Kidney (tissue), 14 donors: Measurements from ENCODE around the gene DIP2A. TPM values are rescaled to one million over a fixed set of nuclear protein-coding genes. Genes with fewer than 3 reads are reported as not detected.

Experiments
- DNase-seq, 5 donors: peaks; one replicate each; pipeline ENCODE4 v3.0.0-alpha.2; 2013 to 2020
- FAIRE-seq: peaks from 2 replicates; lab custom pipeline; 2012; peaks lifted over from hg19 to GRCh38; lab: Jason Lieb, UNC
- H3K27ac ChIP-seq, 2 donors: one replicate each; pipeline ENCODE4 v1.7.0; 2013; ENCODE audit warnings: low read depth in 2 of 2, low read length in 2 of 2, inconsistent platforms in 1 of 2
- H3K27me3 ChIP-seq: one replicate; pipeline ENCODE4 v1.7.1; 2013; ENCODE audit warnings: low read length, inconsistent platforms; ENCODE audit not compliant: control insufficient read depth, insufficient read depth
- H3K36me3 ChIP-seq, 3 donors: one replicate each; pipeline versions ENCODE4 v1.7.0 to v1.7.1; 2013; ENCODE audit warnings: low read length in 3 of 3, control low read depth in 1 of 3, inconsistent platforms in 1 of 3; ENCODE audit not compliant: insufficient read depth in 3 of 3, control insufficient read depth in 2 of 3
- H3K4me1 ChIP-seq, 3 donors: one replicate each; pipeline versions ENCODE4 v1.7.0 to v1.7.1; 2013; ENCODE audit warnings: low read length in 3 of 3, inconsistent platforms in 1 of 3, low read depth in 1 of 3; ENCODE audit not compliant: control insufficient read depth in 2 of 3, insufficient read depth in 2 of 3
- H3K4me3 ChIP-seq, 3 donors: one replicate each; pipeline versions ENCODE4 v1.7.0 to v1.8.1; 2013; ENCODE audit warnings: low read length in 3 of 3, control low read depth in 1 of 3, inconsistent platforms in 1 of 3
- H3K9ac ChIP-seq, 3 donors: one replicate each; pipeline versions ENCODE4 v1.7.0 to v1.7.1; 2013; ENCODE audit warnings: low read length in 3 of 3, control low read depth in 1 of 3, inconsistent platforms in 1 of 3
- H3K9me3 ChIP-seq, 3 donors: one replicate each; pipeline versions ENCODE4 v1.7.0 to v1.7.1; 2013; ENCODE audit warnings: low read length in 3 of 3, control low read depth in 1 of 3, inconsistent platforms in 1 of 3; ENCODE audit not compliant: control insufficient read depth in 2 of 3, insufficient read depth in 1 of 3
- intact Hi-C: fragments of 100-400 bp; cut with DNase I; formaldehyde crosslinking; loops from one replicate; pipeline ENCODE4 v1.11.1; 2022
- polyA plus RNA-seq: library from polyadenylated mRNA; stranded (reverse); fragments of 350-450 nt; fragmentation: Illumina TruSeq; extraction: RNeasy Lipid Tissue Mini Kit (QIAGEN cat#74804); gene quantifications from one replicate; pipeline ENCODE4 v1.2.3, GENCODE V29; 2014; ENCODE audit warnings: low read depth, low replicate concordance; ENCODE audit not compliant: insufficient read depth
- total RNA-seq: library from RNA; stranded (reverse); fragmentation: NEBNext Ultra II Directional; extraction: Animal tissue kit (Norgen Biotek cat#: 25700); gene quantifications from one replicate; pipeline ENCODE4 v1.2.1, GENCODE V29; 2021
- TF ChIP-seq, protein P1 (sequence below): IDR thresholded peaks from 3 replicates; pipeline ENCODE4 v1.5.1; 2012; ENCODE audit warnings: mild to moderate bottlenecking, moderate library complexity, borderline replicate concordance; ENCODE audit not compliant: insufficient read depth; ENCODE audit errors: extremely low read depth
- donor health status: control.
- donor health status: control.
- donor health status: control.
- donor health status: control.
- donor health status: control.
- donor health status: DM: yes; HTN: yes; CAD: no.
- donor health status: Normal renal cell carcinoma (clear cell type).

The DIP2A gene
- total and polyA plus RNA-seq, 2 donors from 2014 or later, result 8.7 to 36.5 TPM

- intact Hi-C loops, result no loop called here
- TF ChIP-seq, protein P1, sequence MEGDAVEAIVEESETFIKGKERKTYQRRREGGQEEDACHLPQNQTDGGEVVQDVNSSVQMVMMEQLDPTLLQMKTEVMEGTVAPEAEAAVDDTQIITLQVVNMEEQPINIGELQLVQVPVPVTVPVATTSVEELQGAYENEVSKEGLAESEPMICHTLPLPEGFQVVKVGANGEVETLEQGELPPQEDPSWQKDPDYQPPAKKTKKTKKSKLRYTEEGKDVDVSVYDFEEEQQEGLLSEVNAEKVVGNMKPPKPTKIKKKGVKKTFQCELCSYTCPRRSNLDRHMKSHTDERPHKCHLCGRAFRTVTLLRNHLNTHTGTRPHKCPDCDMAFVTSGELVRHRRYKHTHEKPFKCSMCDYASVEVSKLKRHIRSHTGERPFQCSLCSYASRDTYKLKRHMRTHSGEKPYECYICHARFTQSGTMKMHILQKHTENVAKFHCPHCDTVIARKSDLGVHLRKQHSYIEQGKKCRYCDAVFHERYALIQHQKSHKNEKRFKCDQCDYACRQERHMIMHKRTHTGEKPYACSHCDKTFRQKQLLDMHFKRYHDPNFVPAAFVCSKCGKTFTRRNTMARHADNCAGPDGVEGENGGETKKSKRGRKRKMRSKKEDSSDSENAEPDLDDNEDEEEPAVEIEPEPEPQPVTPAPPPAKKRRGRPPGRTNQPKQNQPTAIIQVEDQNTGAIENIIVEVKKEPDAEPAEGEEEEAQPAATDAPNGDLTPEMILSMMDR, result no peak
- H3K27me3 ChIP-seq, result no peaks in the 10 kb centered on the region
- no peak for FAIRE-seq
- no peak for DNase-seq
- H3K36me3 ChIP-seq, result peaks cover 2 to 4% (median 4%) of the 10 kb centered on the region in 3 donors
- H3K4me1 ChIP-seq, result no peaks in the 10 kb centered on the region
- H3K9me3 ChIP-seq, result no peaks in the 10 kb centered on the region
- no peak overlapping the region for H3K4me3 ChIP-seq
- H3K27ac ChIP-seq, result no peak overlapping the region
- H3K9ac ChIP-seq, result no peak overlapping the region
Measured at GRCh38 chr21:46489800-46490199, 31.1 kb downstream of the DIP2A start.

GRCh38 chr21:46491553-46491952, 32.9 kb downstream of the DIP2A start:
- TF ChIP-seq, protein P1, result no peak
- intact Hi-C loops, result no loop called here
- H3K4me1 ChIP-seq, result no peaks in the 10 kb centered on the region
- FAIRE-seq (no peak), DNase-seq (no peak)
- no peaks in the 10 kb centered on the region for H3K27me3 ChIP-seq
- H3K27ac ChIP-seq, result no peak overlapping the region
- H3K36me3 ChIP-seq, result peaks cover 0 to 4% (median 0%) of the 10 kb centered on the region in 3 donors
- no peak overlapping the region for H3K9ac ChIP-seq
- H3K9me3 ChIP-seq, result no peaks in the 10 kb centered on the region
- no peak overlapping the region for H3K4me3 ChIP-seq

- Histone ChIP-seq H3K4me3 (no peak overlapping the region), H3K36me3 (peaks cover 0 to 6% (median 6%) of the 10 kb centered on the region in 3 donors), H3K4me1 (no peaks in the 10 kb centered on the region), H3K9me3 (no peaks in the 10 kb centered on the region), H3K27ac (no peak overlapping the region), H3K9ac (no peak overlapping the region), H3K27me3 (no peaks in the 10 kb centered on the region)
- TF ChIP-seq, protein P1, result no peak
- DNase-seq (no peak), FAIRE-seq (no peak)
- intact Hi-C loops, result no loop called here
Measured at GRCh38 chr21:46492851-46493250, 34.2 kb downstream of the DIP2A start.

DNA sequence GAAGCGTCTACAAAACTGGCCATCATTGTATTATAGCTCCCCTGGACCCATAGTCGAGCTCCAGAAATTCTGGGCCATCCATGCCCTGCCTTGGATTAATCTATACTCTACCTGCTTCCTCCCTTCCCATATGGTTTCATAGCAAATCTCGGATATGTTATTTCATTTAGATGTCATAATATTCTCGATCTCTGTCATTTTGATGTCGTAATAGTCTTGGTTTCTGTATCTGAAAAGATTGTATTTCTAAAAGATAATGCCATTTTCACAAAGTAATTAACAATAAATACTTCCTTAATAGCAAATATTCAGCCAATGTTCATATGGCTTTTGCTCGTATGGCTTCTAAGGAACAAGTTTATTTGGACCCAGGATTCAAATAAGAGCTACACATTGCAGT, 35.1 kb downstream of the DIP2A start:
- intact Hi-C loops, result no loop called here
- Histone ChIP-seq H3K27ac (no peak overlapping the region), H3K4me3 (no peak overlapping the region), H3K9ac (no peak overlapping the region), H3K36me3 (peaks cover 0 to 13% (median 11%) of the 10 kb centered on the region in 3 donors), H3K27me3 (no peaks in the 10 kb centered on the region), H3K9me3 (no peaks in the 10 kb centered on the region), H3K4me1 (no peaks in the 10 kb centered on the region)
- no peak for FAIRE-seq
- no peak for DNase-seq
- TF ChIP-seq, protein P1, result no peak
